ENCODE results near the gene EEA1. TPM values are rescaled to one million over a fixed set of nuclear protein-coding genes. Genes with fewer than 3 reads are reported as not detected.

EEA1 gene
- total RNA-seq, 2 experiments from 2014 or later: 3.0 to 11.9 TPM

GRCh38 chr12:92736605-92737004 lies 192.5 kb downstream of the EEA1 start:
- Histone ChIP-seq H3K79me2 (ENCODE audit: insufficient read depth, low read depth, low read length) (no peaks in the 10 kb centered on the region), H3K9me2 (ENCODE audit: insufficient read depth, low read length) (no peaks in the 10 kb centered on the region), H3K4me1 (ENCODE audit: insufficient read depth, low read length, poor library complexity, severe bottlenecking) (no peaks in the 10 kb centered on the region), H3K4me2 (ENCODE audit: low read length) (no peak overlapping the region), H3K36me3 (ENCODE audit: insufficient read depth, low read length) (no peaks in the 10 kb centered on the region), H3K9me3 (ENCODE audit: low read length) (no peaks in the 10 kb centered on the region), H2AFZ (ENCODE audit: low read length) (no peak overlapping the region), H3K27ac (ENCODE audit: low read depth, low read length, poor library complexity, severe bottlenecking) (no peak overlapping the region), H4K20me1 (ENCODE audit: insufficient read depth, low read length) (no peaks in the 10 kb centered on the region), H3K4me3 (ENCODE audit: low read depth, low read length, poor library complexity, severe bottlenecking) (no peak overlapping the region)
- intact Hi-C loops (cut with micrococcal nuclease; ENCODE audit: unreplicated experiment): no loop called here
- TF ChIP-seq EZH2phosphoT487 (IDR thresholded peaks at IDR 0.05; ENCODE audit: borderline replicate concordance, low read depth, low read length): no peak
- TF ChIP-seq, protein P1, sequence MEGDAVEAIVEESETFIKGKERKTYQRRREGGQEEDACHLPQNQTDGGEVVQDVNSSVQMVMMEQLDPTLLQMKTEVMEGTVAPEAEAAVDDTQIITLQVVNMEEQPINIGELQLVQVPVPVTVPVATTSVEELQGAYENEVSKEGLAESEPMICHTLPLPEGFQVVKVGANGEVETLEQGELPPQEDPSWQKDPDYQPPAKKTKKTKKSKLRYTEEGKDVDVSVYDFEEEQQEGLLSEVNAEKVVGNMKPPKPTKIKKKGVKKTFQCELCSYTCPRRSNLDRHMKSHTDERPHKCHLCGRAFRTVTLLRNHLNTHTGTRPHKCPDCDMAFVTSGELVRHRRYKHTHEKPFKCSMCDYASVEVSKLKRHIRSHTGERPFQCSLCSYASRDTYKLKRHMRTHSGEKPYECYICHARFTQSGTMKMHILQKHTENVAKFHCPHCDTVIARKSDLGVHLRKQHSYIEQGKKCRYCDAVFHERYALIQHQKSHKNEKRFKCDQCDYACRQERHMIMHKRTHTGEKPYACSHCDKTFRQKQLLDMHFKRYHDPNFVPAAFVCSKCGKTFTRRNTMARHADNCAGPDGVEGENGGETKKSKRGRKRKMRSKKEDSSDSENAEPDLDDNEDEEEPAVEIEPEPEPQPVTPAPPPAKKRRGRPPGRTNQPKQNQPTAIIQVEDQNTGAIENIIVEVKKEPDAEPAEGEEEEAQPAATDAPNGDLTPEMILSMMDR (conservative IDR thresholded peaks at IDR 0.05; ENCODE audit: low read length): no peak
- BruUV-seq (replicated peaks): no TSS peak
- ChIA-PET POLR2A (no interaction called here), CTCF (ENCODE audit: unreplicated experiment) (no interaction called here)
- no peak for DNase-seq (ENCODE audit: low spot score)

DNA sequence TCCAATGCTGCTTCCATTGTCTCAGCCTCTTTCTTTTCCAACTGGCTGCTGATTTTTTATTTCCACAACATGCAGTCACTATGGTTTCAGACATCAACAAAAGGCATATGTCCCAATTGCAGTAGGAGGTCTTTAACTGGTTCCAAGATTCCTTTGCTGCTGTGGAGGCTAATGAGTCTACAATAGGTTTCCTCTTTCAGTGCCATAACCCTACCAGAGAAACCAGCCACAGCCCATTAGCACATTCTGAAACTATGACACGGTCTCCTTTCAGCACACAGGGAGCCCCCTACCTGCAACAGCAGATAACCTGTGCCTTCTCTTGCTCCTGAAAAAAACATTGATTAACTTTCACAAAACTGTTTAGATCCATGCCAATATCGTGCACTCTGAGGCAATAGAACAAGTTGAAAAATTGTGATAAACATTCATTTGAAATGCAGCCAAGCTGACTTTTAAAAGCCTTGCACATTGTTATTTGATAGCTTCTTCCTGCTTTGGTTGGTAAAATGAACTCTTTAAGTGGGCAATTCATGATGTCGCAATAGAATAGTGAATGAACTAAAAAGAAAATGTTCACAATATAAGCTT lies 193.9 kb downstream of the EEA1 start:
- no peaks in the 10 kb centered on the region for H3K9me3 ChIP-seq (ENCODE audit: low read length)
- H3K9me2 ChIP-seq (ENCODE audit: insufficient read depth, low read length): no peaks in the 10 kb centered on the region
- no peak overlapping the region for H3K4me2 ChIP-seq (ENCODE audit: low read length)
- no peaks in the 10 kb centered on the region for H4K20me1 ChIP-seq (ENCODE audit: insufficient read depth, low read length)
- no peak overlapping the region for H3K27ac ChIP-seq (ENCODE audit: low read depth, low read length, poor library complexity, severe bottlenecking)
- H3K36me3 ChIP-seq (ENCODE audit: insufficient read depth, low read length): no peaks in the 10 kb centered on the region
- TF ChIP-seq, protein P1 (conservative IDR thresholded peaks at IDR 0.05; ENCODE audit: low read length): 0 out of 2 replicates have a peak, but pooled peaks have one; percentile 22
- no peak for TF ChIP-seq EZH2phosphoT487 (IDR thresholded peaks at IDR 0.05; ENCODE audit: borderline replicate concordance, low read depth, low read length)
- no TSS peak for BruUV-seq (replicated peaks)
- ChIA-PET CTCF (ENCODE audit: unreplicated experiment) (no interaction called here), POLR2A (interaction anchor here (0.5 to 0.7 kb wide), 2 partner anchors 113 to 235 kb away, joined by 3 to 11 read pairs; no protein-coding TSS in a partner anchor)
- H3K4me3 ChIP-seq (ENCODE audit: low read depth, low read length, poor library complexity, severe bottlenecking): no peak overlapping the region
- intact Hi-C loops (cut with micrococcal nuclease; ENCODE audit: unreplicated experiment): no loop called here
- no peaks in the 10 kb centered on the region for H3K4me1 ChIP-seq (ENCODE audit: insufficient read depth, low read length, poor library complexity, severe bottlenecking)
- H2AFZ ChIP-seq (ENCODE audit: low read length): no peak overlapping the region
- no peak for DNase-seq (ENCODE audit: low spot score)
- H3K79me2 ChIP-seq (ENCODE audit: insufficient read depth, low read depth, low read length): no peaks in the 10 kb centered on the region

DNA sequence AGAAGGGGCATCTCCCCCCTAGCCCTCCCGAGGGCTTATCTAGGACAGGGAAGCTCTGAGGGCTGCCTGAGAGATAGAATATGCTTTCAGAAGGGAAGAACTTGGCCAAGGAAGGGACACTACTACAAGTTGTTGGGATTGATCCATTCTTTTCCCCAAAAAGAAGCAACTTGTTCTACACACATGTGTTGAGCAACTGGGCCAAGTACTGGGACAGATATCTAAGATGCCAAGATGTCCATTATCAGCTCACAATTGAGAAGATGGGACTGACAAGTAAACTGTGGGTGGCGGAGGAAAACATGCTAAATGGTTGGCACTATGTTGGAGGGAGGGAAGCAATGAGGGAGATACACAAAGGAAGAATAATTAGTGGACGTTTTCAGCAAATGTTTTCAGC lies 195.4 kb downstream of the EEA1 start:
- DNase-seq (ENCODE audit: low spot score): no peak
- Histone ChIP-seq H3K27ac (ENCODE audit: low read depth, low read length, poor library complexity, severe bottlenecking) (no peak overlapping the region), H3K4me1 (ENCODE audit: insufficient read depth, low read length, poor library complexity, severe bottlenecking) (no peaks in the 10 kb centered on the region), H3K4me3 (ENCODE audit: low read depth, low read length, poor library complexity, severe bottlenecking) (no peak overlapping the region), H2AFZ (ENCODE audit: low read length) (no peak overlapping the region), H3K36me3 (ENCODE audit: insufficient read depth, low read length) (no peaks in the 10 kb centered on the region), H3K9me3 (ENCODE audit: low read length) (no peaks in the 10 kb centered on the region), H4K20me1 (ENCODE audit: insufficient read depth, low read length) (no peaks in the 10 kb centered on the region), H3K9me2 (ENCODE audit: insufficient read depth, low read length) (no peaks in the 10 kb centered on the region), H3K4me2 (ENCODE audit: low read length) (no peak overlapping the region), H3K79me2 (ENCODE audit: insufficient read depth, low read depth, low read length) (no peaks in the 10 kb centered on the region)
- CTCF ChIA-PET (ENCODE audit: unreplicated experiment): no interaction called here
- no peak for TF ChIP-seq EZH2phosphoT487 (IDR thresholded peaks at IDR 0.05; ENCODE audit: borderline replicate concordance, low read depth, low read length)
- TF ChIP-seq, protein P1 (conservative IDR thresholded peaks at IDR 0.05; ENCODE audit: low read length): no peak
- POLR2A ChIA-PET: interaction anchor here (0.9 to 1.5 kb wide), 2 partner anchors 11 to 13 kb away, joined by 3 read pairs; no protein-coding TSS in a partner anchor
- BruUV-seq (replicated peaks): no TSS peak
- intact Hi-C loops (cut with micrococcal nuclease; ENCODE audit: unreplicated experiment): no loop called here
